Small intestine (tissue), 7 donors: ENCODE measurements around the gene PRDM4. TPM values are rescaled to one million over a fixed set of nuclear protein-coding genes. Genes with fewer than 3 reads are reported as not detected.

Experiments used
- DNase-seq, 2 donors: peaks; one replicate each; pipeline versions ENCODE4 v3.0.0 to v3.0.0-alpha.2; 2013
- FAIRE-seq: peaks from 2 replicates; lab custom pipeline; 2012; peaks lifted over from hg19 to GRCh38; lab: Jason Lieb, UNC
- H3K27ac ChIP-seq, 3 donors: one replicate each; pipeline ENCODE4 v1.5.1; 2013; ENCODE audit warnings: low read length in 2 of 3, mild to moderate bottlenecking in 2 of 3, control low read depth in 1 of 3, inconsistent platforms in 1 of 3, low read depth in 1 of 3, moderate library complexity in 1 of 3
- H3K27me3 ChIP-seq, 3 donors: one replicate each; pipeline ENCODE4 v1.6.1; 2013; ENCODE audit warnings: low read length in 3 of 3, inconsistent platforms in 1 of 3; ENCODE audit not compliant: control insufficient read depth in 3 of 3, insufficient read depth in 3 of 3
- H3K36me3 ChIP-seq, 3 donors: one replicate each; pipeline ENCODE4 v1.6.1; 2013; ENCODE audit warnings: low read length in 3 of 3, inconsistent platforms in 1 of 3, low read depth in 1 of 3, mild to moderate bottlenecking in 1 of 3, moderate library complexity in 1 of 3; ENCODE audit not compliant: control insufficient read depth in 3 of 3, insufficient read depth in 2 of 3
- H3K4me1 ChIP-seq, 3 donors: one replicate each; pipeline ENCODE4 v1.6.1; 2013; ENCODE audit warnings: low read length in 2 of 3, inconsistent platforms in 1 of 3, low read depth in 1 of 3, mild to moderate bottlenecking in 1 of 3, moderate library complexity in 1 of 3; ENCODE audit not compliant: control insufficient read depth in 3 of 3, insufficient read depth in 2 of 3
- H3K4me3 ChIP-seq, 3 donors: one replicate each; pipeline ENCODE4 v1.5.1; 2013; ENCODE audit warnings: low read length in 3 of 3, control low read depth in 1 of 3, inconsistent platforms in 1 of 3, low read depth in 1 of 3, mild to moderate bottlenecking in 1 of 3, moderate library complexity in 1 of 3
- H3K9me3 ChIP-seq, 2 donors: one replicate each; pipeline ENCODE4 v1.6.1; 2013; ENCODE audit warnings: low read depth in 1 of 2, low read length in 1 of 2; ENCODE audit not compliant: control insufficient read depth in 2 of 2, insufficient read depth in 1 of 2
- WGBS, 3 donors: extraction: QIAGEN DNeasy Blood & Tissue Kit; methylation state at CpG; one replicate each; pipeline ENCODE4 v1.1.7; 2013; 5-methylcytosine and 5-hydroxymethylcytosine counted together
- polyA plus RNA-seq, 4 donors: library from polyadenylated mRNA; stranded (reverse) in 3 of 4; unstranded in 1 of 4; fragments of 200-250 nt in 3 of 4; fragments of 120-200 nt in 1 of 4; gene quantifications; one replicate each; pipeline versions ENCODE4 v1.2.1 to v1.2.3, GENCODE V29; 2013
- donor health status: healthy with polysubstance abuse.
- donor health status: control.
- donor health status: control.
- donor health status: Bipolar disorder and iron deficiency.
- donor health status: healthy.

Gene PRDM4
- polyA plus RNA-seq, 4 donors, result 13.0 to 37.9 (median 14.1) TPM

DNA sequence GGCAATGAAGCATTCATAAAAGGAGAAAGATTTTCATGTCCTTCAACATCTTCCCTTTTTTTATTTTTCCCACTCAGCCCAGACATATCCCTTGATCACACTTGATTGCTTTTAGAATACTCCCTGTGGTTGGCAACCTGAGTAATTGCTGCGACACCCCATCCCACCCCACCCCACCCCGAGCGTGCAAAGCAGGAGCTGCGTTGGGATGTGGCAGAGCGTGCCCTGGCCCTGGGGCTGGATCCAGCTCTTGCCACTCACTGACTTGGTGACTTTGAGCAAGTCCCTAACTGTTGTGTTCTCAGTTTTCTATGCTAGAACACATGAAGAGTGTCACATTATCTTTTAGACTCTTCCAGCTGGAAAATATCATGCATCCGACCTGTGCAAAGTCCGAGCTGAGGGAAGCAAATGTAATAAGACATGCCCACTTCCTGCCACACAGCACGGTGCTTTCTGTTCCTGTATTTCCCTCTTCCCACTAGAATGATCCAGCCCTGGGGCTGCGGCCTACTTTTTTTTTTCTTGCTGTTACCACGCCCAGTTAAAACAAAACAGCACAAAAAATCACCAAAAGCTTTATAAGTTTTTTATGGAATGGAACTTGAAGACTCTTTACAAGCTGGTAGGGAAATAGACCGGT lies 17.6 kb upstream of the PRDM4 start:
- DNase-seq, result peak; percentile 62 to 71
- H3K36me3 ChIP-seq, result no peaks in the 10 kb centered on the region
- H3K27ac ChIP-seq, result no peak overlapping the region
- no peaks in the 10 kb centered on the region for H3K4me1 ChIP-seq
- peaks cover 6 to 34% (median 26%) of the 10 kb centered on the region in 3 donors for H3K27me3 ChIP-seq
- H3K9me3 ChIP-seq, result no peaks in the 10 kb centered on the region
- WGBS, 3 donors, result 28 to 50% (median 42%) methylated on average over 11 of the region's 11 CpGs
- no peak for FAIRE-seq
- H3K4me3 ChIP-seq, result no peak overlapping the region

DNA sequence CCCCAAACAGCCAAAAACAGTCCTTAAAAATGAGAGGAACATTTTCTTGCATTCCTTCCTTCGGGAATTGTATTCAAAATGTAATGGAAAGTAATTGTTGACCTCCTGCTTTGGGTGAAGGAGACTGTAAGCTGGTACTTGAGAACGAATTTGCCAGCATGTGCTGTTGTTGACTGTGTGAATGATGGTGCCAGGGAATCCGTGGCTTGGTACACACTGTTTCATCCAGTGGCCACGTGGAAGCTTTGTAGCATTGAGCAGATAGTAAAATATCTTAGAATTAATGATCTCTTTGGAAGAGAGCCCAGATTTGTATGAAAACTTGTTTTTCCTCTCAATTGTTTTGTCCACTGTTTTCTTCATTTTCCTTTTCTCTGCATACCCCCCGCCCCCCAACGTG lies 15.2 kb upstream of the PRDM4 start:
- H3K27me3 ChIP-seq, result peaks cover 6 to 35% (median 23%) of the 10 kb centered on the region in 3 donors
- no peaks in the 10 kb centered on the region for H3K4me1 ChIP-seq
- no peak overlapping the region for H3K4me3 ChIP-seq
- 35 to 42% (median 38%) methylated on average over 6 of the region's 6 CpGs for WGBS, 3 donors
- no peak for FAIRE-seq
- no peak overlapping the region for H3K27ac ChIP-seq
- no peaks in the 10 kb centered on the region for H3K36me3 ChIP-seq
- no peak for DNase-seq
- no peaks in the 10 kb centered on the region for H3K9me3 ChIP-seq

DNA sequence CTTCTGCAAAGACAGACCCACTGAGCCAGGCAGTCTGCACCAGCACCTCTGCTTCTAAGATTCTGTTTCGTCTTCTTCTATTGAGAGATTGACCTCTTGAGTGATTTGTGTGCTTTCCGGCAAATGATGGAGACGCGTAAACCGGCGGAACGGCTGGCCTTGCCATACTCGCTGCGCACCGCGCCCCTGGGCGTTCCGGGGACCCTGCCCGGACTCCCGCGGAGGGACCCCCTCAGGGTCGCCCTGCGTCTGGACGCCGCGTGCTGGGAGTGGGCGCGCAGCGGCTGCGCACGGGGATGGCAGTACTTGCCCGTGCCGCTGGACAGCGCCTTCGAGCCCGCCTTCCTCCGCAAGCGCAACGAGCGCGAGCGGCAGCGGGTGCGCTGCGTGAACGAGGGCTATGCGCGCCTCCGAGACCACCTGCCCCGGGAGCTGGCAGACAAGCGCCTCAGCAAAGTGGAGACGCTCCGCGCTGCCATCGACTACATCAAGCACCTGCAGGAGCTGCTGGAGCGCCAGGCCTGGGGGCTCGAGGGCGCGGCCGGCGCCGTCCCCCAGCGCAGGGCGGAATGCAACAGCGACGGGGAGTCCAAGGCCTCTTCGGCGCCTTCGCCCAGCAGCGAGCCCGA lies 14.3 kb upstream of the PRDM4 start:
- 3 to 9% (median 9%) methylated on average over 65 to 66 of the region's 66 CpGs for WGBS, 3 donors
- peak in 1 of 2 donors; percentile 35 for DNase-seq
- no peak for FAIRE-seq

DNA sequence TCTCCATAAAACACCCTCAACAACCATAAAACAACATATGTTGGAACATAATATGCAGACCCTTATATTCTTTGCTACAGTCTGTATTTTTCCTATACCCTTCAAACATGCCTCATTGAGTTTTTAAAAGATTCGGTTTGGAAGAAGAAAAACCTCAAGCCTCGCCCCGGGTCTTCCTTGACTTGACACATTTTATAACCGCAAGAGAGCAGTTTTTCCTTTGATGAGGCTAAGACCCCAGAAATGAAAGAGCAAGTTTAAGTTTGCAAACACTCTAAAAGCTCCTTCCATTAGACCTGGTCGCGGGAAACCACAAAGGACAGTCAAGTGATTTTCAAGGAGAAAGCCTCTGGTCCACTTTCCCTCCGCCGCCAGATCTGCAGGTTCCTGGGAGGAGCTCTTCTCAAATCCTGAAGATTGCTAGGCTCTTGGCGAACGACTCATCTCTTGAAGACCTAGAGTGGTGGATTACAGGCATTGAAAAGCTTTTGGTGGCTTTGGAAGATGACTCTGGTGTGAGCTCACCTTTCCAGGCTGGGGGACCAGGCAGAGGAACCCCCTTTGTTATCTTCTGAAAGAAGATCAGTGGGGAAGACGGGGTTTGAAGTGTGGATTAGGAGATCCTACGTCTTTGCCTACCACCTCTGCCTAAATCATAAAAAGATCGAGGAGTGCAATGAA lies 13.6 kb upstream of the PRDM4 start, which contains the start of gene ASCL4:
ASCL4 (plus strand) TSS at position 356 of the 681 bp plus-strand sequence. CDS start 515 bp downstream, outside the sequence.
- Histone ChIP-seq H3K27ac (no peak within 1 kb of the TSS), H3K36me3 (no peaks in the 10 kb centered on the region), H3K4me1 (no peaks in the 10 kb centered on the region), H3K4me3 (no peak within 1 kb of the TSS), H3K9me3 (no peaks in the 10 kb centered on the region), H3K27me3 (peaks cover 6 to 40% (median 23%) of the 10 kb centered on the region in 3 donors)
- DNase-seq (no peak), FAIRE-seq (no peak)
- WGBS, 3 donors, result 48 to 58% (median 49%) methylated on average over 13 of the region's 13 CpGs

More for the DNA sequence above, 14.3 kb upstream of the PRDM4 start:
- Histone ChIP-seq H3K9me3 (no peaks in the 10 kb centered on the region), H3K4me3 (no peak overlapping the region), H3K27me3 (peaks cover 6 to 36% (median 23%) of the 10 kb centered on the region in 3 donors), H3K36me3 (no peaks in the 10 kb centered on the region), H3K4me1 (no peaks in the 10 kb centered on the region), H3K27ac (no peak overlapping the region)

DNA sequence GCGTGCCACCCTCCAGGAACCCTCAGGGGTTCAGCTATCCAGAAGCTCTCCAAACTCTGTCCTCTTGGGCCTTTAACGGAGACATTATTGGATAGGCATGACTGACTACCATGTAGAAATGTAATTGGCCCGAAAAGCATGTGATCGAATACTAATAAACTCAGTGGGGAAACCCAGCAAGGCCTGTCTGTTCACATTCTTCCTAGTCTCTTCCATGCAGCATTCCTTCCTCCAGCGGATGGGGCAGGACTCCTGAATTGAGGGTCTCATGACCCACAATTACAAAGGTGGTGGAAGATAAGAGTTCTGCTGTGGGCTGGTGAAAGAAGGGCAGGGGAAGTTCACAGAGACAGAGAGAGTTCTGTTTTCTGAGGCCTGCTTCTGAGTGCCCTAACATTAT lies 6.5 kb upstream of the PRDM4 start:
- WGBS, 3 donors, result 83 to 97% (median 85%) methylated on average over 5 of the region's 5 CpGs
- no peaks in the 10 kb centered on the region for H3K4me1 ChIP-seq
- no peaks in the 10 kb centered on the region for H3K9me3 ChIP-seq
- no peak overlapping the region for H3K4me3 ChIP-seq
- FAIRE-seq (no peak), DNase-seq (no peak)
- no peak overlapping the region for H3K27ac ChIP-seq
- no peaks in the 10 kb centered on the region for H3K36me3 ChIP-seq
- peaks cover 0 to 9% (median 0%) of the 10 kb centered on the region in 3 donors for H3K27me3 ChIP-seq

DNA sequence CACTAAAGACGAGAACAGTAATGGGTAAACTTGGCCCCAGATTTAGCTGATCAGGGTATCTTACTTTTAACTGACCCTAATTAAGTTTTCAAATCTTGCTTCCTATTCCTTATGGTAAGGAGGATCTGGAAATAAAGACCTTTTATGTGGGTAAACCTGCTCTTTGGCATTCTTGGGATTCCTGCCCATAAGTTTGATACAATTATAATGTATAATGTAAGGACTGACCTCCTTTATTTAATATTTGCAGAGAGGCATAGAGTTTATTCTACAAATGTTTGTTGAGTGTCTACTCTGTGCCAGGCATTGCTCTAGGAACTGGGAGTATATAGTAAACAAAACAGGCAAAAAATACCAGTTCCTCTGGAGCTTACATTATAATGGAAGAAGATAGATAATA lies 4.4 kb upstream of the PRDM4 start:
- DNase-seq (no peak), FAIRE-seq (no peak)
- no peaks in the 10 kb centered on the region for H3K4me1 ChIP-seq
- peaks cover 0 to 10% (median 0%) of the 10 kb centered on the region in 3 donors for H3K27me3 ChIP-seq
- no peaks in the 10 kb centered on the region for H3K36me3 ChIP-seq
- no peak overlapping the region for H3K4me3 ChIP-seq
- H3K27ac ChIP-seq, result no peak overlapping the region
- 86 to 91% (median 86%) methylated on average over 1 of the region's 1 CpG for WGBS, 3 donors
- no peaks in the 10 kb centered on the region for H3K9me3 ChIP-seq

DNA sequence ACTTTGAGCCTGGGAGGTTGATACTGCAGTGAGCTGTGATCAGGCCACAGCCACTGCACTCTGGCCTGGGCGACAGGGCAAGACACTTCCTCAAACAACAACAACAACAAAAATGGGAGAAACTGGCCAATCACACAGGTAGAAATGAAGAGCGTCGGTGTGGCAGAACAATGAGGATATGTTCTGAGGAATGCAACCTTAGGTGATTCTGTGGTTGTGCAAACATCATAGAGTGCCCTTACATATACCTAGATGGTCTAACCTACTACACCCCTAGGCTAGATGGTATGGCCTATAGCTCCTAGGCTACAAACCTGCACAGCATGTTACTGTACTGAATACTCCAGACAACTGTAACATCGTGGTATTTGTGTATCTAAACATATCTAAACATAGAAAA lies 3.7 kb upstream of the PRDM4 start:
- no peak for FAIRE-seq
- DNase-seq, result no peak
- WGBS, 3 donors, result 67 to 74% (median 73%) methylated on average over 4 of the region's 4 CpGs
- H3K9me3 ChIP-seq, result no peaks in the 10 kb centered on the region
- H3K4me1 ChIP-seq, result peaks cover 0 to 3% (median 0%) of the 10 kb centered on the region in 3 donors
- H3K36me3 ChIP-seq, result no peaks in the 10 kb centered on the region
- peaks cover 0 to 5% (median 0%) of the 10 kb centered on the region in 3 donors for H3K27me3 ChIP-seq
- no peak overlapping the region for H3K4me3 ChIP-seq
- no peak overlapping the region for H3K27ac ChIP-seq

DNA sequence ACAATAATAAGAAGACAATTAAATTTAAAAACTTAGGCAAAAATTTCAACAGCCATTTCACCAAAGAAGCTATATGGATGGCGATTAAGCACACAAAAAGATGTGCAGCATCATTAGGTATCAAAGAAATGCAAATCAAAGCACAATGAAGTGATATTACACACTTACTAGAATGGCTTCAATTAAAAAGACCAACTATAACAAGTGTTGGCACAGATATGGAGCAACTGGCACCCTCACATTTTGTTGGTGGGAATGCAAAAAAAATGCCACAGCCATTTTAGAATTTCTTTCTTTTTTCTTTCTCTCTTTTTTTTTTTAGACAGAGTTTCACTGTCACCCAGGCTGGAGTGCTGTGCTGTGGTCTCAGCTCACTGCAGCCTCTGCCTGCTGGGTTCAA lies 1.9 kb upstream of the PRDM4 start:
- H3K27ac ChIP-seq, result no peak overlapping the region
- no peak overlapping the region for H3K4me3 ChIP-seq
- no peak for DNase-seq
- H3K4me1 ChIP-seq, result peaks cover 5 to 6% (median 6%) of the 10 kb centered on the region in 3 donors
- peaks cover 0 to 6% (median 0%) of the 10 kb centered on the region in 3 donors for H3K36me3 ChIP-seq
- FAIRE-seq, result no peak
- H3K27me3 ChIP-seq, result peaks cover 0 to 5% (median 0%) of the 10 kb centered on the region in 3 donors
- H3K9me3 ChIP-seq, result no peaks in the 10 kb centered on the region
- 83 to 89% (median 88%) methylated on average over 1 of the region's 1 CpG for WGBS, 3 donors
